B cell (primary cell): ENCODE data around the gene LACTB.

ENCODE experiments used
- CTCF ChIP-seq: fragments of 200-600 bp; IDR thresholded peaks from one replicate; pipeline ENCODE4 v1.8.0; 2022; ENCODE audit warnings: antibody characterized with exemption, mild to moderate bottlenecking
- EZH2 ChIP-seq: IDR thresholded peaks from 2 replicates; pipeline ENCODE4 v1.6.1; 2012; ENCODE audit warnings: borderline replicate concordance, low read depth, mild to moderate bottlenecking, moderate library complexity, low read length; ENCODE audit not compliant: insufficient read depth, poor library complexity, severe bottlenecking

DNA sequence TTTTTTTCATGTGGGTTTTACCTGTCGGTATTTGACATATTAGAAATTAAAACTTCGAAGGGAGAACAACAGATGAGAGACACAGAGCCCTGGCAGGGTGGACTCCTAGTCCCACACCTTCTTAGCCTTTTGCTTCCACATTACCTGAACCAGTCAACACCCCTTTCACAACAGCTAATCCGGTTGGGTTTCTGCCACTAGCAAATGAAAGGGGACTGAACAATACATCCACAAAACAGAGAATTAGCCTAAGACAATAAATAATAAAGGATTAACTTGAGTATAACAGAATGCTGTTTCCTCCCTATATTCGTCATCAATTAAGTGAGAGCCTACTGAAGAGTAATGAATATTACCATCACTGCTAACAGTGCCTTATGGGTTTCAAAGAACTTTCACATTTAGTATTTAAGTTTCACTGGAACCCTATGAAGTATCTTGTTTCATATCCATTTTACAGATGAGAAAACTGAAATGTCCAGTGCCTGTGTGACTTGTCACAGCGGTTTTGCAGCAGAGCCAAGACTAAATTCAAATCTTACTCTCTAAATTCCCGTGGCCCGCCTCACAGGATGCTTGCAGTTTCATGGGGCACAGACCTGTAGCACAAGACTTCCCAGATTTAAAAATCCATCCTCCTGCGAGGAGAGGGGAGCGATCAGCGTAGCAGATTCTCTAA, 66.7 kb downstream of the LACTB start:
- no peak for TF ChIP-seq CTCF
- TF ChIP-seq EZH2 = no peak
